Left hindlimb (tissue), 1 donor: ENCODE results near the gene P4HB.

Experiments
- DNase-seq: peaks from one replicate; pipeline ENCODE4 v3.0.0-alpha.2; 2018

P4HB gene

DNA sequence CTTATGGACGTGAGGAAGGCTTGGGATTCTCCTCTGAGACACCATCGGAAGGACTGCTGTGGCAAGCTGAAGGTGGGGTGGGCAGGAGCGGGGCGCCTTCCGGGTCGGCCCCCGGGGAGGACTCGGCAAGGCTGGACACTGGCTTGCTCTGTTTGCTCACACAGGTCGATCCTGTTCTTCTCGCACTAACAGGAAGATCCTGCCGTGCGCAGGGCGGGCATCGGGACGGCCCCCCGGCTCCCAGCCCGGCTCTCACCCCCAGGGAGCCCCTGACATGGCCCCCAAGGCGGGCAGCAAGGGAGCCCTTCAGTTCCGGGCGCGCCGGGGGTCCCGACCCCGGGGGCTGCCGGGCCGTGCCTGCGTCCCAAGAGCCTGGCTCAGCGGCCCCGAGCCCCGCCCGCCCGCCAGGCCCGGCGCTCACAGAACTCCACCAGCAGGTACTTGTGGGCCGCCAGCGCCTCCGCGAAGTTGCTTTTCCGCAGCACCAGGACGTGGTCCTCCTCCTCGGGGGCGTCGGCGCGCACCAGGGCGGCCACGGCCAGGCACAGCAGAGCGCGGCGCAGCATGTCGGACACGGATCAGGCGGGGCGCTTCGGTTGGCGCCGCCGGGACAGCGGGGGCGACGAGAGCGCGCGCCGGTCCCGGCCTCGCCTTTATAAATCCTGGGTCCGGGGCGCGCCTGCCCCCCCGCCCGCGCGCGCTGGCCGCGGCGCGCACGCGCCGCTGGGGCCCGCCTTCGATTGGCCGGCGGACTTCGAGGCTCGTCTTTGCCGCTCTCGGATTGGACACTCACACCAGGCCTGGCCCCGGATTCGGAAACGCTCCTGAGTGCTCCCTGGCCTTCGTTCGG lies at the start of gene P4HB:
TSS of gene P4HB (minus strand) at position 630 of the 850 bp plus-strand sequence. CDS start at position 566, 64 bp downstream.
- no peak for DNase-seq

DNA sequence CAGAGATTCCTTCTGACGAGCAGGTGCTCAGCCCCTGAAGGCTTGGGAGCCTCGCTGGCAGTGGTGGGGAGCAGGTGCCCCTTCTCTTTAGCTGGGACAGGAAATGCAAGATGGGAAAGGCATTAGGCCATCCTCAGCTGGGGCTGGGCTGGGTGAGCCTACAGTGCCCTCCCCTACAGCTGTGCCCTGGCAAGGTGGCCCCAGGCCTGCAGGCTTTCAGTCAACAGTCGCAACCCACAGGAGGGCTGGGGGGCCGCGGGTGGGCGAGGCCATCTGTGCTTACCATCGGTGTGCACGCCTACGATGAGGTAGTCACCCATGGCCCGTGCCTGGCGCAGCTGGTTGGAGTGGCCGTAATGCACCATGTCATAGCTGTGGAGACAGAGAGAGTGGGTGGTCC lies 48.9 kb upstream of the P4HB start:
- peak; percentile 39 for DNase-seq

DNA sequence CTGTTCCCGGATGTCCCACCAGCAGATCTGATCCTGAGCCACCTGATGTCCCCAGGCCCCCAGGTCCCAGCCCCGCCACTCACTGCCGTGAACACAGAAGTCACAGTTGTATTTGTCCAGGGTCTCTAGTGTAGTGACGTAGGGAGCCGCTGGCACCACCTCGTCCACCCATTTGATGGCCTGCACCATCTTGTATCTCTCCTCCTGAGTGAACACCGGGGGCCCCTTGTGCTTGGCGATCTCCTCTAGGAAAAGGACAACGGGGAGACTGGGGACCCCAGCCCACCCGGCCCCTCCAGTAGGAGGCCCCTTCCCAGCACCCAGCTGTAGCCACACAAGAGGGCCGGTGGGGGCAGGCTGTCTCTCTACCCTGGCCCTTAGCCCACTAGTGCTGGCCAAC lies 48.5 kb upstream of the P4HB start:
- DNase-seq, result peak; percentile 31

DNA sequence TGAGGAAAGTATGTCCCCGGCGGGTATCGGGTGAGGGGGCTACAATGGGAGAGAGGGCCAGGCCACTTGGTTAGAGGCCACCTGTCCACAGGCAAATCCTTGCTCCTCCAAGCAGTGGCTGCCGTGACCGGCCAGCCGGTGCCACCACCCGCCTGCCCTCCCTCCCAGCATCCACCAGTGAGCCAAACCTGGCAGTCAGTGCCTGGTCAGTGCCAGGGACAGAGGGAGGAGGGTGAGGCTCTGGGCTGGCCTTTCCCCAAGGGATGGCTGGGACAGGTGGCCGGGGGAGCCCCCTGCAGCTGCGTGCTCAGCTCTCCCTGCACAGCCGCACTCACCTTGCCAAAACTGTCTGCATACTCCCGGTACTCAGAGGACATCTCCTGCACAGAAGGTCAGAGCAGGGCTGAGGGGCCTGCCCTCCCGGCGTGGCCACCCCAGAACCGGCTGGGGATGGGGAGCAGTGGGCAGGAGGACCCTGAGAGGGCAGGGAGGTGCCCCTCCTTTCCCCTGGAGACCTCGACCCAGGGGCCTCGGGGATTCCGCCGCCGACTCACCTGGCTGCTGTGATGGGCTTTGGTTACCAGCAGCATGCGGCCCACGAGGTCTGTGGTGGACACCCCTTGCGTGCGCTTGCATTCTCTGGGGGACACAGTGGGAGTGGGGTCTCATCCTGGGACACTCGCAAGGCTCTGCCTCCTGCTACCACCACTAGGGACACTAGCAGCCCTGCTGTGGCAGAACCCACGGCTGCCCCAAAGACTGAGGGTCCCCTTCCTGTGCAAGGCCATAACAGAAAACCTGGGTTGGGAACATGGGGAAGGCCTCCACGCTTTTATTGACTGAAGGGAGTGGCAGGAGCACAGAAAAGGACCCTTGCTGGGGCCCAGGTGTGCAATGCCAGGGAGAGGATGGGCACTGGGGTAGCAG lies 47.1 kb upstream of the P4HB start:
- peak; percentile 35 for DNase-seq

DNA sequence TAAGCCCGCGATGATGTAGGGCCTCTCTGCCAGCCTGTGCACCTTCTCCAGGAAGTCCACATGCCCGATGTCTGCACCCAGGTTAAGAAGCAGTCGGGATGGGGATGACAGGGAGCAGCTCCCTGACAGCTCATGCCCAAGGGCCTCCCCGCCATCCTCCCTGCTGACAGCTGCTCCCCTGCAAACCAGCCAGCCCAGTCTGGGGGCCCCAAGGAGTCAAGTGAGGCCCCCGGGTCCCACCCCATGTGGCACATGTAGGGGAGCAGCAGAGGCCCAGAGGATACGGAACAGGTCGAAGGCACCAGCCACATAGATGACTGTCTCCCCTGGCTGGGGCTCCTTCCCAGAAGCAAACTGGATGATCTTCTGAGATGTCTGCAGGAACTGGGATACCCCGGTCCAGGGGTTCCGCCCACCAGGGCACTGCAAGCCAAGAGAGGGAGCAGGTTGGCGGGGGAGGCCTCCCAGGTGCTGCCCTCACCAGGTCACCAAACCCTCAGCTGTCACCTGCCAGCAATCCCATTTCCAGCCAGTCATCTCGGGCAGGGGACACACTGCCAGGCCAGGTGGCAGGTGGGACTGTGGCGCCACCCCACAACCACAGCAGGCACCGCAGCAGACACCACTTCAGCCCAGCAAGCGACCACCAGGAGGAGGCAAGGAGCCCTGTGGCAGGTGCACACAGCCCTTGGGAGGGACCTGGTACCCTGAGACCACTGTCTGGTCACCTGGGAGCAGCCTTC lies 46.3 kb upstream of the P4HB start:
- DNase-seq, result no peak

DNA sequence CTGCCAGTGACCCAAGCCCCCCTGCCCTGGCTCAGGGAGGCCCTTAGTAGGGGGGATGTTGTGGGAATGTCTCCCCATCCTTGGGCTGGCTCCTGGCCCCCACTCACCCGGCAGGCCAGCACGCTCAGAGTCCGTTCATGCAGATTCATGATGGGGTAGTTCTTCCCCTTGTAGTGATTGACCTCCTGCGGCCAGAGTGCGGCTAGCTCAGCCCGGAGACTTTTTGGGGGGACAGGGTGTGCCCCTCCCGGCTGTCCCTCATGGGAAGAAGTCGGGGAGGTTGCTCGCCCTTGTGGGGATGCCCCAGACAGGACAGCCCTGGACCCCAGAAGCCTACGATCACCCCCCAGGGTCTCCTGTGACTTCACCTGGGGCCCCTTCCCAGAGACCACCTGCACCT lies 45.7 kb upstream of the P4HB start:
- DNase-seq, result peak; percentile 33

DNA sequence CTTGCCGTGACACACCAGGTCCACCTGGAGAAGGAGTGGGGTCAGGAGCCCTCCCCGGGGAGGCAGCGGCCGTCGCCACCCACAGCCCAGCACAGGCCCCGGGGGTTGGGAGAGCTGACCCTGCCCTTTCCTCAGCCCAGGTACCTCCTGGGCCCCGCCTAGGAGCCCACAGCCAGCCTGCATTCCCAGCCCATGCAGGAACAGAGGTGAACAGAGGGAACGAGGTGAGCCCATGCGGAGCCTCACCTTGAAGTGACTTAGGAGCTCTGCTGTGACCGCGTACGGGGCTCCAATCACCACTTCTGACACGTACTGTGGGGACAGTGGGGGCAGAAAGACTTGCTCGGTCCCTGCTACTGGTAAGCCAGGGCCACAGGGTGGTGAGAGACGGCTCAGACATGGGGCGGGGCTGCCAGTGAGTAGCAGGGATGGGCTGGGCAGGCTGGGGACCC lies 45.1 kb upstream of the P4HB start:
- peak; percentile 34 for DNase-seq

DNA sequence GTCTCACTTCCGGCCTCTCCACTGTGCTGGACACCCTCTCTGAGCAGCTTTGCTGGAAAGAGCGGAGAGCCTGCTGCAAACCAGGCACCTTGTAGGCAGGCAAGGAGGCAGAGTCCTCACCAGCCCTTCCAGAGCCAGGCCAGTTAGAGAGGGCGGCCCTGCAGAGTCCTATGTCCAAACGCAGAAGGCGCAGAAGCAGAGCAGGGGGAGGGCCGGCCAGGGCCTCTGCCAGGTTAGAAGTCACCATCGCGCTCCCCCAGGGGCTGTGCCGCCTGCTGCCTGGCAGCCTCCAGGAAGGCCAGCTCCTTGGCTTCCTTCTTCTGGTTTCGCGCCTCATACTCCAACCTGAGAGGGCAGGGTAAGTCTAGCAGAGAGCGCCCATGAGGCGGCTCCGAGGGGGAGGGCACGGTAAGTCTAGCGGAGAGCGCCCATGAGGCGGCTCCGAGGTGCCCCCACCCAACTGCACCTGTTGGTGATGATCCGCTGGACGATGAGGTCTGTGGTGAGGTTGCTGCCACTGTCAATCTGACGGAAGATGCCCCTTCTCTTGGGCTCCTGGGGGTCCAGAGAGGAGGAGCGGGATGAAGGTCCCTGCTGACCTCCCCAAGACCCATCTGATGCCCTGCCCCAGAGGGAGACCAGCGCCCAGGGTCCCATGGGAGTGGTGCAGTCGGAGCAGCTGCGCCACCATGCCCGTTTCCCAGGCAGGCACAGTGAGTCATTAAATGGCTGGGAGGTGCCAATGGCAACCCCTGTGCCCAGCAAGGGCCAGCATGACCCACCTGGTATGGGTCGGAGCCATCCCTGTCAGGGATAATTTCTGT lies 44.5 kb upstream of the P4HB start:
- DNase-seq, result peak; percentile 9

DNA sequence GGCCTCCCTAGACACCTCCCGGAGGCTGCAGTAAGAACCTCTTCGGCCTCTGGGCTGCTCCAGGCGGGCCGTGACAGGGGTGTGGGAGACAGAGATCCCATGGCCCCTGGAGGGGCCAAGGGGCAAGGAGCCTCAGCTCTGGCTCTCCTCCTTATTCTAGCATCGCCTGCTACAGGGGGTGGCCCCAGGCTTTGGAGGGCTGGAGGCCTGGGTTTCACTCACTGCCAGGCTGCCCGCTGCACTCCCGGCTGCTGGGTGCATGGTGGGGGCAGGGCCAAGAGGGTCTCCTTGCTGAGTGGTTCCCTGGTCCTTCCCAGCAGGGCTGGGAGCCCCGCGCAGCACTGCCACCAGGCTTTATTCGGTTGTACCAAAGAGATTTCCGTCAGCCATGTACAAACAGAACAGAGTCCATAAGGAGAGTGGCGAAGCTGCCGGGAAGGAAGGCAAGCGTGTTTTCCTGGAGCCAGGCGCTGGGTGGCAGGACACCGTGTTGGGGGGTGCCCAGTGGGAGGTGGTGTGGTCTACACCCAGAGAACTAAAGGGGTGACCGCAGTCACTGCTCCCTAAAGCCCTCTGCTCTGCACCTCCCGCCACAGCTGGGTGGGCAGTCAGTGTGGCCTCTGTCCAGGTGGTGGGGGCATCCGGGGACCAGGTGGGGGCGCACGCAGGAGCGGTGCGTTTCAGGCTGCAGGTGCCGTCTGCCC lies 43.7 kb upstream of the P4HB start:
- DNase-seq, result peak; percentile 32

DNA sequence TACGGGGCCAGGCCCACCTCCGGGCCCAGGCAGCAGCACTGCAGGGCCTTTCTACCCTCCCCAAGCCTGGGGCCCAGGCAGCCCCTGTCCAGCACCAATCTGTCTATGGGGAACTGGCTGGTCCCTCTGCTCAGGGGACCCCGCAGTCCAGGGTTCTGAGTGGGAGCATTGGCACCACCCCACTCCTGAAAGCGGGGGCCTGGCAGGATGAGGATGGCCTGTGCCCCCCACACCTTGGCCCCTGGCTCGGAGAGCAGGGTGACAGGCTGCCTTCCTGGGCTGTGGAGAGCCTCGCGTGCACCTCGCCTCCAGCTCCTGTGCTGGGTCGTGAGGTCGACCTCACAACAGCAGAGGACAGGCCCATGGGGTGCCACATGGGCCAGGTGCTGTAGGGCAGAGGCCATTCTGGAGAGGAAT lies 43.1 kb upstream of the P4HB start:
- peak; percentile 5 for DNase-seq

DNA sequence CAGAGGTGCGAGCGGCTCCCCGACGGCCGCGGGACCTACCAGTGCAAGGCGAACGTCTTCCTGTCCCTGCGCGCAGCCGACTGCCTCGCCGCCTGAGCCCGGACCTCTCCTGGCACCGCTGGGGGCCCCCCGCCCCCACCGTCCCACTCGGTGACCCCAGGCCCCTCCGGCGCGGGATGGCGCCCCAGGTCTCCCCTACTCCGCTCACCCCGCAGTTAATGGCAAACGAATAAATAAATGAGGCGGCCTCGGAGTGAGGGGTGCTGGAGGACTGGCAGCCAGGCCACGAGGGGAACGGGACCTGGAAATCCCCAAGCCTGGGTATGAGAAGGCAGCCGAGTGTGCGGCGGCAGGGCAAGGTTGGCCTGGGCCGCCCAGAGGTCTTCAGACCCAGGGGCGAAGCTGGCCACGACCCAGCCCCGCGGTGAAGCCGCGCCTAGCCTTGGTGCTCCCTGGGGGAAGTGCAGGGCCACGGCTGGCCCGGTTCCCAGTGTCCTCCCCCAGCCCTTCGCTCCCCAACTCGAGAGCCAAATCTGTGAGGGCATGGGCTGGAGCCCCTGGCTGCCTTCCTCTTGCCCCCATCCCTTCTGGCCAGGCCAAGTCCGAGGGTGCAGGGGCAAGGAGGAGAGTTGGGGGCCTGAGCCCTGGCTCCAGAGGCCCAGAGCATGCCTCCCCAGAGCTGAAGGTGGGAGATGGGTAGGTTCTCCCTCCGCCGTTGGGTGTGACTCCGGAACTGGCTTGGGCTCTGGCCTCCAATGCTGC lies 42.5 kb upstream of the P4HB start:
- DNase-seq, result peak; percentile 46

DNA sequence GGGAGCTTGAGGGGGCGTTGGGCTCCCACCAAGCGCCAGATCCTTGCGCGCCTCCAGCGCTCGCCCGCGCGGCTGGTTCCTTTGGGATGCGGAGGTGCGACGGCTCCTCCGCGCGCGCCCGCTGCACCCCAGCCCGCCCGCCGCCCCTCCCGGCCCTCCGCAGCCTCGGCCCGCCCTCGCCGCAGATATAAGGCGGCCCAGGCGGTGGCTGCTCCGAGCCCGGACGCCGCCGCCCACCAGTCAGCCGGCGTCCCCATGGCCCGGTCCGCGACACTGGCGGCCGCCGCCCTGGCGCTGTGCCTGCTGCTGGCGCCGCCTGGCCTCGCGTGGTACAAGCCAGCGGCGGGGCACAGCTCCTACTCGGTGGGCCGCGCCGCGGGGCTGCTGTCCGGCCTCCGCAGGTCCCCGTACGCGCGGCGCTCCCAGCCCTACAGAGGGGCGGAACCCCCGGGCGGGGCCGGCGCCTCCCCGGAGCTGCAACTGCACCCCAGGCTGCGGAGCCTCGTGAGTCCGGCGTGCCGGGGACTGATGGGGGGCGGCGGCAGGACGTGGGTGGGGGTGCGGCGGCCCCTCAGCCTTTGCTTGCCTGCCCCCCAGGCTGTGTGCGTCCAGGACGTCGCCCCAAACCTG lies 41.8 kb upstream of the P4HB start, which contains the start of gene NPB:
TSS of gene NPB (plus strand) at position 216 of the 630 bp plus-strand sequence. CDS start at position 256, 40 bp downstream.
- peak; percentile 48 for DNase-seq

DNA sequence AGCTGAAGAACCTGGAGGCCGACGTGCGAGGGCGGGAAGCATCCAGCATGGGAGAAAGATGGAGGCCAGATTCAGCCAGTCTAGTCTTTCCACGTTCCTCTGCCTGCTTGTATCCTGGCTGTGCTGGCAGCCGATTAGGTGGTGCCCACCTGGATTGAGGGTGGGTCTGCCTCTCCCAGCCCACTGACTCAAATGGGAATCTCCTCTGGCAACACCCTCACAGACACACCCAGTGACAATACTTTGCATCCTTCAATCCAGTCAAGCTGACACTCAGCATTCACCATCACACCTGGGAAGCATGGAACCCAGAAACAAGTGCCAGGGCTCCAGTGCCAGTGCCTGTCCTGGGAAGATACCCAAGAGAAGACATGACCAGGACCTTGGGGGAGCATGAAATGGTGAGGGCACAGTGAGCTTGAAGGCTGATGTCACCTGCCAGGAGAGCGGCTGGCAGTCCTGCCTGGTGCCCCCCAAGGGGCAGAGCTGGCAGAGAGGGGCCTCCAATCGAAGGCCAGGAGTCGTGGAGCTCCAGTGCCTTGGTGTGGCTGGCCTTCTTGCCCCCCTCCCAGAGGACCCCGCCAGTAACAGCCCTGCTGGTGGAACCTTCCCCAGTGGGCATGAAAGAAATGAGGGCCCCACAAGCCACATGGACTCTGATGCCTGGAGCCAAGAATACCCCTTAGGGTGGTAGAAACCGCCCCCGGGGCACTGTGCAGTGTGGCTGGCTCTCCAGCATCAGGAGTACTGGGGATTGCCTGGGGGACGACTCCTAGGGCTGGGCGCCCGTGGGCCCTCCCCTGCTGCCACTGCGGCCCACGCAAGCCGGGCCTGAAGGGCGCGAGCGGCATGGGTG lies 41.1 kb upstream of the P4HB start:
- peak; percentile 17 for DNase-seq

DNA sequence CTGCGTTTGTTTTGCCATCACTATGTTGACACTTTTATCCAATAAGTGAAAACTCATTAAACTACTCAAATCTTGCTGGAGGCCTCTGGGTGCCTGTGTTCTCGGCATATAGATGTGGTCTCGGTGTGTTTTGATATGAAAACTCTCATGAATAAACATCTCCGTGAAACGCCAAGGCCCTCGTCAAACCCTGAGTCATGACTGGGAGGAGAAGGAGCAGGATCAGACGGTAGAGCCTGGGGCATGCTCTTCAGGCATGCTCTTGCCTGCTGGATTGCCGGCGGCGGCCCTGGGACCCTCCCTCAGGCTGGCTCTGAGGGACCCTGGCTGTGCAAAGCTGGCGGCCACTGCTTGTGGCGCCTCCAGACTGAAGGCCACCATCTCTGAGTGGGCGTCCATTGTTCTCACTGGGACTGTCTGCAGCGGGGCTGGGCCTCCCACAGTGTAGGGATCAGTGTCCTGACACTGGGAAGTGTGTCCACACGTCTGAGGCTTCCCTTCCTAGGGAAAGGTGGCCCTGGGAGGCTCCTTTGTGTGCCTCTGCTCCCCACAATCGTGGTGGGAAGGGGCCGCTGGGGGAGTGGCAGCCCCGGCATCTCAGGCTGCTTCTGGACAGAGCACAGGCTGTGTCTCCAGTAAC lies 40.0 kb upstream of the P4HB start:
- peak; percentile 16 for DNase-seq

DNA sequence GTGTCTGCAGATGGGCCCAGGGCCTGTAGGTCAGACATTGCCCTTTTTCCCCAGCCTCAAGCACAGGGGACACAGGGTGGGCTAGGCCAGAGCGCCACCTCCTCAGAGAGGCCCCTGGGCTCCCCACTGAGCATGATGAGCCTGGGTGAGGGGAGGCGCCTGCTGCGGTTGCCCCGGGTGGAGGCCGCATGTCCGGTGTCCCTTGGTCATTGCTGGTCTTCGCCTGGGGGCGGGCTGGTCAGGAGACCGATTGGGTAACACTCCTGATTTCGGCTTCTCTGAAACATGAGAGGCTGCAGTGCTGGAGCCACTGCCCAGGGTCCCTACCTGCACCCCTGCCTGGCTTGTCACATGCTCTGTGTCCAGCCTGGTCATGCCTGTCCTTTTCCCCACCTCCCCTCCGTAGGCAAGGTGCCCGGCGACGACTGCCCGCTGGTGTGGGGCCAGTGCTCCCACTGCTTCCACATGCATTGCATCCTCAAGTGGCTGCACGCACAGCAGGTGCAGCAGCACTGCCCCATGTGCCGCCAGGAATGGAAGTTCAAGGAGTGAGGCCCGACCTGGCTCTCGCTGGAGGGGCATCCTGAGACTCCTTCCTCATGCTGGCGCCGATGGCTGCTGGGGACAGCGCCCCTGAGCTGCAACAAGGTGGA lies 39.3 kb upstream of the P4HB start:
- DNase-seq, result no peak

DNA sequence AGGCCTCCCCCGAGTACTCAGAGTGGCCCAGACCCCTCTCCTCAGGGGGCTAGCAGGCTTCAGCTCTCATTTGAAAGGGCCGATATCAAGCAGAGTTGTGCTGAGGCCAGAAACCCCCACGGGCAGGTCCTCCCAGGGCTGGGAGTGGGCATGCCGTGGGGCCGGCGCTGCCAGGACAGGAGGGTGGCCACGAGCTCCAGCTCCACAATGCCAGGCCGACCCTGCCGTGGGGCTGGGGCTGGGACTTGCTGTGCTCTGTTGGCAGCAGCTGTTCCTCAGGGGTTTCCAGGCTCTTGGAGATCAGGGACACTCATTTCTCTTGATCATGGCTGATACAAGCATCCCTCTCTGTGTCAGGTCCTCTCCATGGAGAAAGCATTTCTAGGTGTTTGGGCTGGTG lies 38.5 kb upstream of the P4HB start:
- no peak for DNase-seq

DNA sequence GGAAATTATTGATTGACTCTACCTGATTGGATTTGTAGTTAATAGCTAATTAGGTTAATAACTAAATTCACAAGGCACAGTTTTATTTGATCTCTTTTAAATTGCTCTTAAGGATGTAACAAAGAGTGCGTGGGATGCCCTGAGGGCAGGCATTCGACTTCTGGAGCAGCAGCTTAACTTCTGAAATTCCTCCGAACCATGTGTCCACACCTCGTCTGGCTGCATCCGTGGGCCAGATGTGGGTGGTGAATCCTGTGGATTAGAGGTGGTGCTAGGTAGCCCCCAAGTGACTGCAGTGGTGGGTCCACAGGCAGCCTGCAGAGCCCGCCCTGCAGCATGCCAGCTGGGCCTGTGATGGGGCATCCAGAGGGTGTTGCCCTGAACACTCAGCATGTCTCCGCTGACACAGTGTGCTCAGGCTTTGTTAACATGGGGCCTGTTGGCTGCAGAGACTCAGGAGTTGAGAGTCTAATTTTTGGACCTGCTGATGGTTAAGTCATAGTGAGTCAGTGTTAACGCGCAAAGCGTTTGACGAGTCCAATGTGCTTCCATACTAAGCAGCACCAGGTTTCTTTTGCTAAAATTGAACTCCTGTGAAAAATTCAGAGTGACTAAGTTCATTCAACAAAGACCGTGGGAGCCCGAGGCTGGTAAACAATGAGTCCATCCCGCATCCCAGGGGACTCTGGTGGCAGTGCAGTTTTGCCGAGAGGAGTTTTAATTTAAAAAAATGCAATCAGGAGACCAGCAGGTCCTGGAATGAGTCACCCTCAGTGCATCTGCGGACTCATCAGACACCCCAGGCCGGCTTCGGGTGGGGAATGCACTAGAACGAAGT lies 37.9 kb upstream of the P4HB start:
- no peak for DNase-seq
